ENCODE data around the gene EHD4. TPM values are rescaled to one million over a fixed set of nuclear protein-coding genes. Genes with fewer than 3 reads are reported as not detected.

Gene EHD4
- total RNA-seq, 6 experiments from 2014 or later, result 14.1 to 21.8 (median 18.1) TPM

GRCh38 chr15:41899854-41900442 is 72.4 kb downstream of the EHD4 start:
- Mint-ChIP-seq H3K4me1 (ENCODE audit: low read depth) (peaks cover 14% of the 10 kb centered on the region), H3K27me3 (ENCODE audit: insufficient read depth) (peaks cover 2% of the 10 kb centered on the region; the same call in 1 of the 2 replicates), H3K9me3 (no peaks in the 10 kb centered on the region), H3K4me3 (no peak overlapping the region), H3K36me3 (ENCODE audit: low read depth) (peaks cover 4% of the 10 kb centered on the region; the same call in 1 of the 2 replicates), H3K27ac (no peak overlapping the region)
- no peak for DNase-seq
- TF ChIP-seq CTCF (IDR thresholded peaks at IDR 0.05), result no peak

GRCh38 chr15:41897363-41897799 is 75.0 kb downstream of the EHD4 start:
- Mint-ChIP-seq H3K4me3 (no peak overlapping the region), H3K27ac (no peak overlapping the region), H3K9me3 (no peaks in the 10 kb centered on the region), H3K4me1 (ENCODE audit: low read depth) (peaks cover 14% of the 10 kb centered on the region), H3K27me3 (ENCODE audit: insufficient read depth) (peaks cover 2% of the 10 kb centered on the region; the same call in 1 of the 2 replicates), H3K36me3 (ENCODE audit: low read depth) (peaks cover 4% of the 10 kb centered on the region; the same call in 1 of the 2 replicates)
- DNase-seq, result no peak
- TF ChIP-seq CTCF (IDR thresholded peaks at IDR 0.05), result no peak

- Mint-ChIP-seq H3K4me3 (no peak overlapping the region), H3K4me1 (ENCODE audit: low read depth) (peaks cover 14% of the 10 kb centered on the region), H3K9me3 (no peaks in the 10 kb centered on the region), H3K36me3 (ENCODE audit: low read depth) (peaks cover 4% of the 10 kb centered on the region; the same call in 1 of the 2 replicates), H3K27me3 (ENCODE audit: insufficient read depth) (peaks cover 2% of the 10 kb centered on the region; the same call in 1 of the 2 replicates), H3K27ac (no peak overlapping the region)
- DNase-seq, result no peak
- TF ChIP-seq CTCF (IDR thresholded peaks at IDR 0.05), result no peak
Observed at GRCh38 chr15:41896566-41896965, 75.8 kb downstream of the EHD4 start.

GRCh38 chr15:41895957-41896356 is 76.4 kb downstream of the EHD4 start:
- no peak for TF ChIP-seq CTCF (IDR thresholded peaks at IDR 0.05)
- Mint-ChIP-seq H3K27me3 (ENCODE audit: insufficient read depth) (peaks cover 2% of the 10 kb centered on the region; the same call in 1 of the 2 replicates), H3K27ac (no peak overlapping the region), H3K4me1 (ENCODE audit: low read depth) (peaks cover 14% of the 10 kb centered on the region), H3K4me3 (no peak overlapping the region), H3K36me3 (ENCODE audit: low read depth) (peaks cover 4% of the 10 kb centered on the region; the same call in 1 of the 2 replicates), H3K9me3 (no peaks in the 10 kb centered on the region)
- DNase-seq, result no peak

GRCh38 chr15:41895491-41895890 is 76.9 kb downstream of the EHD4 start:
- no peaks in the 10 kb centered on the region for H3K9me3 Mint-ChIP-seq

More at GRCh38 chr15:41895491-41895890, 76.9 kb downstream of the EHD4 start:
- H3K4me3 Mint-ChIP-seq, result no peak overlapping the region
- H3K27me3 Mint-ChIP-seq (ENCODE audit: insufficient read depth), result peaks cover 2% of the 10 kb centered on the region; the same call in 1 of the 2 replicates
- no peak for DNase-seq
- H3K27ac Mint-ChIP-seq, result peak overlapping the region; percentile 83
- no peak for TF ChIP-seq CTCF (IDR thresholded peaks at IDR 0.05)
- H3K4me1 Mint-ChIP-seq (ENCODE audit: low read depth), result peaks cover 14% of the 10 kb centered on the region
- 0 out of 2 replicates have a peak, but pooled peaks cover 4% of the 10 kb centered on the region for H3K36me3 Mint-ChIP-seq (ENCODE audit: low read depth)

Measured in HFFc6 (cell line).